Activated CD8-positive, alpha-beta memory T cell treated with anti-CD3 and anti-CD28 coated beads for 1 hour (primary cell): ENCODE measurements around the gene APBB2.

ENCODE experiments used
- DNase-seq, 2 donors: peaks; one replicate each; pipeline ENCODE4 v3.0.0-alpha.2; 2020; ENCODE audit warnings: low read depth in 1 of 2; ENCODE audit errors: extremely low read depth in 1 of 2

Gene APBB2

DNA sequence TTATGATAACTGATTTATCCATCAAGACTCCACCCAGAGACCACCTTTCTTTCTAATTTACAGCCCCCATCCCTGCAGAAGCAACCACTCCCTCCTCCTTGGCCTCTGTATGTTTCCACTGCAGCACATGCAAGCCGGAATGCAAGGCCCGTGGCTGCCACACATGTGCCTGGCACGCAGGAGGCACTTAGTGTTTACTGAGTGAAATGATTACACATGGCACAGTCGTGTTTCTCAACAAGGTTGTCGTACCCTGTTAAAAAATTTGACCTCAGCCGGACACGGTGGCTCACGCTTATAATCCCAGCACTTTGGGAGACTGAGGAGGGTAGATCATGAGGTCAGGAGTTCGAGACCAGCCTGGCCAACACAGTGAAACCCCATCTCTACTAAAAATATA is 104.3 kb downstream of the APBB2 start:
- no peak for DNase-seq

DNA sequence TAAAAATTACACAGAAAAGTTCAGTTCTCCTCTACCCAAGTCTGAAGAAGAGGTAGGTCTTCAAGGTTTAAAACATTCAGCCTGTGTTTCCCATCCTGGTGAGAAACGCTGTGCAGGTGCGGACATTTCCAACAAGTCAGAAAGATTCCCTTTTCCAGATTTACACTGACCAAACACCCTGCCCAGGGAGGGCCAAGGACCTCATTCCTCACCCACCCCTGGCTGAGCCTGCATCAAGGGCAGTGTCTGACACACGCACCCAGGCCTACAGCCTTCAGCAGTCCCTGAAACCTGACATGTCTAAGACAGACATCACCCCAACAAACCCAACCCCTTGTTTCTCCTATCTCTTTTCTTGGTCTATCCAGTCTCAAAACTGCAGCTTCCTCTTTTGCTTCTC is 105.9 kb downstream of the APBB2 start:
- DNase-seq, result no peak

DNA sequence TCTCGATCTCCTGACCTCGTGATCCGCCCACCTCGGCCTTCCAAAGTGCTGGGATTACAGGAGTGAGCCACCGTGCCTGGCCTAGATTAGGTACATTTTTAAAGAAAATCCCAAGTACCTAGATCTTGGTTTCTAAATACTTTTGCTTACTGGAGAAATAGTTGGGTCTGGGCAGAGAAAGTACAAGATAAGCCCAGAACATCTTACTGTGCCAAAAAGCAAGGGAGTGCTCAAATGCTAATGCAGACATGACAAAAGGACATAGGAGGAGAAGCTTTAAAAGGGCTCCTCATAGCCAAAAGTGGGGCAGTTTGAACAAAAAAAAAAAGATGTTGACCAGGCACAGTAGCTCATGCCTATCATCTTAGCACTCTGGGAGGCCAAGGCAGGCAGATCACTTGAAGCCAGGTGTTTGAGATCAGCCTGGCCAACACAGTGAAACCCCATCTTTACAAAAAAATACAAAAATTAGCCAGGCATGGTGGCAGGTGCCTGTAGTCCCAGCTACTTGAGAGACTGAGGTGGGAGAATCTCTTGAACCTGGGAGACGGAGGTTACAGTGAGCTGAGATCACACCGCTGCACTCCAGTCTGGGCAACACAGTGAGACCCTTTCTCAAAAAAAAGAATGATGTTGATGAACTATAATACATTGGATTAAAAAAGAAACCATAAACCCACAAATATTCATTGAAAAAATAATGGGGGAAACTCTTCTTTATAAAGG is 107.5 kb downstream of the APBB2 start:
- no peak for DNase-seq

DNA sequence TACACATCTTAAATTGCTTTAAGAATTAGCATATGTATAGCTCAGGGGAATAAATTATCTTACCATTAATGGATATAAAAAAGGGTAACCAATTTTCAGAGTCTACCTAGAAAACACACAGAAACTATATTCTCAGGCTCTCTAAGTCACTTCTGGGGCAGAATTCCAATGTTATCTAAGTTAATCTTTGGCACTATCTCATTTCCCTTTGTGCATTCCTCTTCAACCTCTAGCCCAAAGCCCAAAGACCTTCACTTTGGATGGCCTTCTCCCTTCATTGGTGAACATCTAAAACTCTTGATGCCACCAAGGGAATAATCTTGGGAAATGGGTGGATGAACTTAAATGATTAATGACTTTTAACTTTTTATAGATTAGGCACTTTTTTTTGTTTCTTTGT is 108.3 kb downstream of the APBB2 start:
- DNase-seq, result no peak

DNA sequence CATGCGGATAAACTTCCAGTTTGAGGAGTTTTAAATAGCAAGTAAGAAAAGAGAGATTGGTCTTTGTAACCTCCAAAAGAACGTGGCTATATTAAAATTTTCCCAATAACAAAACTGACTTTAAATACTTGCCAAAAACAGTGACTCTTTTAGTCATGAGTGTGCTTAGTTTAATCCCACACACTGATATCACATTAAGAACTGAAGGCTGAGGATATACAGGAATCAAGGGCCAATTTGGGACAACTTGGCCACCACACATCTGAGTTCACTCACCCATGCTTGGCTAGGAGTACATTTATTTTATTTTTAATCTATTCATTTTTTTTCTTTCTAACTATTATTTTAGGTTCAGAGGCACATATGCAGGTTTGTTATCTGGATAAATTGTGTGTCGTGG is 110.2 kb downstream of the APBB2 start:
- DNase-seq, result no peak

DNA sequence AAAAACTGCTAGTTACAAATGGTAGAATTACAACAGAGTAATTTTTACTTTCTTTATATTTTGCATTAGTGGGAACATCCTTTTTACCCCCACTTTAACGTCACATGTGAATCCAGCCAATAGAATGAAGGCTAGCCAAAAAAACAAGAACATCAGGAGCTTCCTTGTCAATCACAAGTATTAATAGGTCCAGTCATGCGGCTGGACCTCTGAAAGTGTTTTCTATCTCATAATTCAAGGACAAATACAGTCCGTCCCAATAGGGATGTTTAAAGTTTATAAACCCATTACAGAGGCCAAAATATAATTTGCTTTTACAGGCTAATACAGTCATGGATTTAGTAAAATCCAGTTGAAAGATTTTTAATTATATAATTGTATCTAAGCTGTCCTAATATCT is 110.7 kb downstream of the APBB2 start:
- DNase-seq, result no peak

DNA sequence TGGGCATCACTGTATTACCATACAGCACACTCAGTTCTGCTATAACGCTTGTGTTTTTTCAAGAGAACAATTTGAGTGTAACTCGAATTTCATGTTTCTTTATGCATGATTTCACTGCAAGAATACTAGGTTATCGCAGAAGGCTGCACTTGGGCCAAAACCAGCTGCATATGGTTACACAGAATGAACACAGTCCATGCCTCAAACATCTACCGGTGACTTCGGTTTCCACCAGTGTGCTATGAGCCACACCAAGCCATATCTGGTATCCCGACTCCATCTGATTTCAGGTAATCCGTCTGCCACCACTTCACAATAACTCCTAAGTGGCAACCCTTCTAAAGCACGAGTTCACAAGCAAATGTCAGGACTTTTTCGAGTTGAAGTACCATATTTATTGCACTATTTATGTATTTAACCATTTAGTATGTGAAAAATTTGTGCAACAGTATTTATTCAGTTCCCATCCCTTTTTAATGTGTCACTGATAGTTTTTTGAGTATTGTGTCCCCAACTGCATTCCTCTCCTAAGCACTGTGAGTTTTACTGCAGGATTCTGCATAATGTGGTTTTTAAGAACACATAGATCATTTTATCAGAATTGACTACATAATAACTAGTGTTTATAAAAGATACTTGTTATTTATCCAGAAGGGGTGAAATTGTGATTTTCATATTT is 111.8 kb downstream of the APBB2 start:
- DNase-seq, result no peak

DNA sequence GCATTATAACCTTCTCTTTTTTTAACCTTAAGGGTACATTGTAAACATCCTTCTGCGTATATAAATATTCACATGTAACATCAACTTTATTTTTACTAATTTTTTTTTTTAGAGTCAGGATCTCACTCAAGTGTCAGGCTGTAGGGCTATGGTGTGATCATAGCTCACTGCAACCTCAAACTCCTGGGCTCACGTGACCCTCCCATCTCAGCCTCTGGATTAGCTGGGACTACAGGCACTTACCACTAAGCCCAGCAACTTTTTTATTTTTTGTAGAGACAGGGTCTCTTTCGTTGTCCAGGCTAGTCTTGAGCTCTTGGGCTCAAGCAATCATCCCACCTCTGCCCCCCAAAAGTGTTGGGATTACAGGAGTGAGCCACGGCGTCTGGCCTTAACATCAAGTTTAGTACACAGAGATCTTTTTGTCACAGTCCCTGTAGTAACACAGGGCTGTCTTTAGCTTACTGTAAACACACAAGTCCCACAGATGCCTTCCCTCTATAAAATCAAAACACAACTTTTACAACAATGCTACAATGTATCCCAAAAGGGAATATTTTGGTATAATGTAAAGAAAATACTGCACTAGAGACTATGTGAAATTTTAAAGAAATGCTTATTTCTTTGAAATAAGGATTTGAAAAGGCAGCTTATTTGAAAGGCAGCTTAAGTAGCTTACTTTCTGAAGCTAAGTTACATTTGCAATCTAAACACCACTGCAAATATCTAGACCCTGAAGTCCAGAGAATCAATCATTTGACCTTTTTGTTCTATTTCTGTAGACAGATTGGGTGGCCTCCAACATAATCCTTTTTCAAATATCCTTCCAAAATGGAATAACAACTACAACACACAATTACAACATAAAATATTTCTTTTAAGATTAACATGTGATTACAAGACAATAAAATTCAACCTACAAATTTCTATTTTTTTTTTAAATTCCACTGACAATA is 116.0 kb downstream of the APBB2 start:
- no peak for DNase-seq

DNA sequence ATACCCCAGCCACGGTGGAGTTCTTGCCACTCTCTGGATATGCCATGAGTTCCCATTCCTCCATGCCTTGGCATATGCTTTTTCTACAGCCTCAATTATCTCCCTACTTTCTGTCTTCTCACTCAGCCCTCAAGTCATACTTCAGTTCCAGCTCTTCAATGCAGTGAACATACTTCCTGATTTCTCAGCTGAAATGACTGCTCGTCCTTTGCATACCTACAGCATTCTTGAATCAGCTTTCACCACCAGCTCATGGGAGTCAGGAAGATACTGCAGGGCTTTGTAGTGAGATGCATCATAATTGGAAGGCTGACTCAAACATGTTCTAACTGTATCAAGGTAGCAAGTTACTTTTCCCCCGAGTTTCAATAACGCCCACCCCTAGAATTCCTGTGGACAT is 118.4 kb downstream of the APBB2 start:
- no peak for DNase-seq

DNA sequence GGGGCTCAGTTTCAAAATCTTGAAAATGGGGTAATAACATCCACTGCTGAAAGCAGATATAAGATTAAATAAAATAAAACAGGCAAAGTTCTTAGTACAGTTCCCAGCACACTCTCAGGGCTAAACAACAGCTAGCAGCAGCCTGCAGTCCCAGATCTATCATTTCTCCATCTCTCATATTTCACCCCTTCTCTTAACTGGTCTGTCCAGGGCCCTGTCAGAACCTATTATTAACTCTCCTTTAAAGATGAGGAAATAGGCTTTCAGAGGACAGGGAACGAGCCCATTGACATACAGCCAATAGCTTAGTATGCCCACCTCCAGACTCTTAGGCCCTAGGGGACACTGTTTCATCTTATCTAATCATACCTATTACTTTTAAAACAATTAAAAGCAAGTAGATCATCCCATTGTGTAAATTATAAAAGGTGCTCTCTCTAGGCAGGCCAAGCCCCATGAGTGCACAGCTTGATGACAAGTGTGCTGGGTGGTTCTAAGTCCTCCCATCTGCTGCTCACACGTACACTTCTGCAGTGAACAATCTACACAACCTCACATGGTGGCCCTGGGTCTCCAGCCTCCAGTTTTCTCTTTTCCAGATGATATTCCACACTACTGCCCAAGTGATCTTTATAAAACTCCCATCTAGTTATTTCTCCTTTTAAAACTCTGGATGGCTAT is 119.0 kb downstream of the APBB2 start:
- DNase-seq, result no peak

DNA sequence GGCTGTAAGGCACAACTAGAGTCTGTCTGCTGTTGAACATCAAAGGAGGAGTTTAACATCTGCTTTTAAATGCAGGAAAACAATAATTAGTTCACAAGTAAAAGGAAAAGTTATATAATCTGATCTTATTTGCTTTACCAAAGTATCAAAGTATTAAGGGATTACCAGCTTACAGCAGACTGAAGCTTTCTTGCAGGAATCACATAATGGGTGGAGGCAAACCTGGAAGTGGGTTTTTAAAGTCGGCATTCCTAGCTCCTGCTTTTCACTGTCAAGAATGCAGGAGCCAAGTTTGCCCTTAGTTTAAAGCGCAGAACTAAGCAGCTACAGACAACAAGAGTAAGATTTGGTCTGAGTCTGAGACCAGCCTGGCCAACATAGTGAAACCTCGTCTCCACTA is 122.2 kb downstream of the APBB2 start:
- DNase-seq, result no peak

DNA sequence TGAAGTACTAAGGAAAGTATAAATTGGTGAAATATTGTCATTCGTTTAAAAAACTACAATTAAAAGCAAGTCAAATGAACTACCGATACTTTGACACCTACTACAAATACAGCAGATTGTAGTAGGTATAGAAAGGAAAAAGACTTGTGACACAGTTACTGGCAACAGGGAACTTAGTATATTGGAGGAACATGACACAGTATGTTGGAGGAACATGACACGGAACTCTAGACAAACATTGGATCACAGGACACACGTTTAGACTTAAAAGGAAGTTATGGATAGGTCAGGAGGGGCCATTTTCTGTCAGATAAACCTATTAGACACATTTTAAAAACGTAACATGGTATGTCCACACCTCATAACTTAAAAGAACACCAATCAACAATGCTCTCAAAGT is 132.5 kb downstream of the APBB2 start:
- no peak for DNase-seq

DNA sequence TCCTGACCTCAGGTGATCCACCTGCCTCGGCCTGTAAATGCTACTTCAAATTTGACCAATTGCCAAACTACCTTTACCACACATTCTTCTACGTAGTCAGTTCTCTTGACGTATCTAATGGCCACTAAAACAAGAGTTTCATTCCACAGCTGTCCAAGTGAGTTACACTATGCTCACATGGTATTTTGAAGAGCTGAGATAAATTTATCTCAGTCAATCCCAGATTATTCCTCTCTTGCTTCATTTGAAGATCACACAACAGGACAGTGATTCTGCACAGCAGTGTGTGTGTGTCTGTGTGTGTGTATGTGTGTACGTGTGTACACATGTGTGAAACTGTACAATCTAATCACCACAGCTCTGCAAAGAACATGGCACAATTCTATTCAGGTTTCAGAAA is 133.4 kb downstream of the APBB2 start:
- no peak for DNase-seq

DNA sequence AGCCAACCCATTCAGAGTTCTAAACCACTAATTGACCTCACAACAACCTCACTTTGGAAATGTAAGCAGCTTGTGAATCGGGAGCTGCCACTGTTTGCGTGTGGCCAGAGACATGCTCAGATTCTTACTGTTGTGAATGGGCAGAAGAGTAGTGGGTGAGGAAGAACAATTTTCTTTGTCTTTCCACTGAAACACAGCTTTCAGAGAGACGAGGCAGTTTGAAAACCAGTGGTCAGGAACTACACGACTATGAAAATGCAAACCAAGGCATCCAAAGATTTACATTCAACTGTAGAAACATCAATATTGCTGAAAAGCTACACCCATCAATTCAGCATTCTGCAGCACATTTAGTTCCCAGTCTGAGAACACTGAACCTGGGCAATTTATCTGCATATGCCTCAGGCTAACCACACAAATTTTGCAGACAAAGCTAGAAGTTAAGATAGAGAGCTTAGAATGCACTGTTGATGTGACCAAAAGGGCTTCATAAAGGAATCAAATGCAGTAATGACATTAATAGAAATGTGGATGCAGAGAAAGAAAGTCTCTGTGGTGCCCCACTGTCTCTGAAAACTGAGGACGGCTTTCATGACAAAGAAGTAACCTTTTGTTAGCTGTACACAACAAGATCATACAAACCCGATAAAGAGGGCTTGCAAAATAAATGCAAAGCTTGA is 134.3 kb downstream of the APBB2 start:
- no peak for DNase-seq

DNA sequence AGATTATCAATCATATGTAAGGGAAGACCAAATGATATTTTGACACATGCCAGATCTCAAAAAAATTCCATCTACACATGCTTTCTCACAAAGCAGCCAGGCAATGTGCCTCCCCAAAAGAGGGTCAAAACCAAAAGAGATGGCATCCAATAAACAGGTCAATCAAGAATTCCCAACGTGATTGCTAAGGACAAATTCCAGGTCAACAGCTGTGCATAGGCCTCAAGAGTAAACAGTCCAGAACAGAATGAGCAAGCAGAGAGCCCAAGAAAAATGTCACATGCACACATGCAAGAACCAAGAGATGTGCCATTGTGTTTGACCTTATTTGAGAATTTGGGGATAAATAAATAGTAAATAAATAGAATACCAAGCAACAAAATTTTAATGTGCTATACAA is 136.7 kb downstream of the APBB2 start:
- DNase-seq, result no peak

DNA sequence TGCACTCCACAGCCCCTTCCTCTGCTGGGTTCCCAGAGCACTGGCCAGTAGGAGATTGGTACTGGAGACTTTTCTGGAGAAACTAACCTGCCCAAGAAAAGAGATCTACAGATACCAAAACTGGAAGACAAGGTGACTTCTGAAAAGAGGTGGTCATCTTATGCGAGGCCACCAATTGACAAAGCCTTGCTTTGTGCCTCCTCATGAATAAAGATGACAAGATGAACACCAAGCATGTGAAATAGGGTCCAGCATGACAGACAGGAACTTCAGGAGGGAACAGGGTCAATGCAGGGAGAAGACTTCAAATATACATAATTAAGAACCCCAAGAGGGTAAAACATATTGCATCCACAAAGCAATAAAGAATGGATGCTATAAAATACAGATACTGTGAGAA is 137.9 kb downstream of the APBB2 start:
- no peak for DNase-seq

DNA sequence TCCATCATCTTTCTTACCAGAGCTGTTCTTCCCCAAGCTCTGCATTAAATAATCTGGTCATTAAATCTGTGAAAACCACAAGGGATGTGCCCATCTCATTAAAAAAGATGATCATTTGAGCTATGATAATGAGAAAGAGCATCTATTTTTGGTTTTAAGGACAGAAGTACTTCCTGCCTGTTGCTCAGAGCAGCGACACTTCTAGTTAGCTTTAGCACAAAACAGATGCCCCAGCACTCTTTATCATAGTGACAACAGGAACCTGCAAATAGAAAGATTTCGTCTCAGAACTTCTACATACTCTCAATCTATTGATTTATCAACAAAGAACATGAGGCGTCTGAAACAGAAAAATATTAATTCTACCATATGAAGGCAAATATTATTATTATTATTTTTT is 140.1 kb downstream of the APBB2 start:
- DNase-seq, result no peak

DNA sequence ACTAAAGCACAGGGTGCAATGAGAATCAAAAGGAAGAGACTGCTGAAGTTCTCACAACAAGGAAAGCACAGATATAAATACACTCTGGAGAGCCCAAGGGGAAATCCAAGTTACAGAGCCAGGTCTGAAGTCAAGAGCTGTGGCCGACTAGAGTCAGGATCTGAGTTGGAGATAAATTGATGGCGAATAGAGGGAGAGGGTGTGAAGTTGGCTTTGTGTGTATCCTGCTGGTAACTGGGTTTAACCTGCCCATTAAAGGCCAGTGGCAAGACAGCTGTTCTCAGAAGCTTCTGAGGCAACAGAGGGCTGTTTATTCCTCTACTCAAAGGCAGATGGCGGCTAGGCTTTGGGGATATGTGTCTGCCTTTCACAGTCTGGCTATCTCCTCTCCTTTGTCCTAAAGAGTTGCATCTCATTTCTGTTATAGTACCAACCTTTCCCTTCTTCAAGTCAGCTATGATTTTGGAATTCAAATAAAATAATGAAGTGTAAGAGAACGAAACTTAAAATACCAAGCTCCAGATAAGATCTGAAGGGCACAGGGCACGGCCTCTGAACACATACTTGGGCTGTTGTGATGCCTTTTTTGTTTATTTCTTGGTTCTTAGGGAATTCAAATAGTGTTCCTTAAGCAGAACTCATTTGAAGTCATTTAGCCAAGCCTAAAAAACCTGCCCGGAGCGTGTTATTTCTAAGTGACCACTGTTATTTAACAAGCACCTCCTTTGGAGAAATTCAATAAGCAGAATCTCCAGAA is 142.1 kb downstream of the APBB2 start:
- no peak for DNase-seq

DNA sequence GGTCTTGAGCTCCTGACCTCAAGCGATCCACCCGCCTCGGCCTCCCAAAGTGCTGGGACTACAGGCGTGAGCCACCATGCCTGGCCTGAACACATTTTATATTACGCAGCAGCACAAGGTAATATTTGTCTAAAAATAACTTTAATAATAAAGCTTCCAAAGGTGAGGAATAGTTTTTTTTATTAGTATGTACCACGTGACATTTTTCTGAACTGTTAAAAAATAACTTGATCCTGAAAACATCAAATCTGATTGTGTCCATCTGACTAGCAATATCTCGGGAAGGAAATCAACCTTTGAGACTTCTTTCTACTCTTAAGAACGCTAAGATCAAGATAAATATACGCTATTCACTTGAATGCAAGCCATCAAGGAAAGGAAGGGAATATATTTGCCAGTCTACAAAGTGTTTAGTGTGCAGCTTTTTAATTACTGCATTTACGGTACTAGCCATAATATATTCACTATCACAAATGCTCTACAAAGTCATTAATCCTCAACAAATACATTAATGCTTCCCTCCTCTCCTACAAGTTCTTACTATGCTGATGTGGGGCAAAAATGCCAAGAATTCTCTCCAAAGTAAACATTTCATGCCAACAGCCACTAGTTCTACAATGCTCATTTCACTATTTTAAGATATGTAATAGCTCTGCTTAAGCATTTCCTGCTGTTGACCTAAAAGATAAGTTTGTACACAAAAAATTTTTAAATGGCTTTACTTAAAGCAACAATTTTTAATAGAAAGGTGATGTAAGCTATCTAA is 143.6 kb downstream of the APBB2 start:
- DNase-seq, result no peak
